Activated CD4-positive, alpha-beta T cell treated with anti-CD3 and anti-CD28 coated beads, Interleukin-2, amount 50 U/mL, for 1 hour (primary cell): ENCODE measurements around the gene ANKEF1.
A peak's percentile ranks its signal among the peaks of the same experiment; 100 is the strongest.

Source experiments
- DNase-seq: peaks from one replicate; pipeline ENCODE4 v3.0.0-alpha.2; 2020

Gene ANKEF1

DNA sequence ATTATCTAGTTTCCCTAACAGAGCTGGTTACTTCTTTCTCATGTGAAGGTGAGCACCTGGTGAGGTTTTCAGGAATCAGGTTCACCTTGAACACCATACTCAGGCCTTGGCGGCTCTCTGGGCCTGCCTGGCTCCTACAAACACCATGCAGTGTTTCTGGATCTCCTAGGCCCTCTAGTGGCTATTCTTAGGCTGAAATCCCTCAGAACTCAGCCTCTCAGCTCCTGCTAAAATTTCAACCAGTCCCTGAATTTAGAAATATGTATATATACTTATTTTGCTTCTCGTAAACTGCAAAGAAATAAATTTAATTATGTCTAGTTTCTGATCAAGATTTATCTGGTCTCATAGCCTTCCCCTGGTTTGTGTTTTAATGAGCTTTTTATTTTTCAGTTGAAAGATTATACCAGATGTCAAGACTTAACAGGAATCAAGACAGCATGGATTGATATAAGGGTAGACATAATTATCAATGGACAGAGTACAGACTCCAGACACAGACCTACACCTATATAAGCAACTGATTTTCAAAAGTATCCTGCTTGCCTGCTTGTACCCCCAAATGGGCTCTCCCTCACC, 55.9 kb downstream of the ANKEF1 start:
- DNase-seq: peak; percentile 6

DNA sequence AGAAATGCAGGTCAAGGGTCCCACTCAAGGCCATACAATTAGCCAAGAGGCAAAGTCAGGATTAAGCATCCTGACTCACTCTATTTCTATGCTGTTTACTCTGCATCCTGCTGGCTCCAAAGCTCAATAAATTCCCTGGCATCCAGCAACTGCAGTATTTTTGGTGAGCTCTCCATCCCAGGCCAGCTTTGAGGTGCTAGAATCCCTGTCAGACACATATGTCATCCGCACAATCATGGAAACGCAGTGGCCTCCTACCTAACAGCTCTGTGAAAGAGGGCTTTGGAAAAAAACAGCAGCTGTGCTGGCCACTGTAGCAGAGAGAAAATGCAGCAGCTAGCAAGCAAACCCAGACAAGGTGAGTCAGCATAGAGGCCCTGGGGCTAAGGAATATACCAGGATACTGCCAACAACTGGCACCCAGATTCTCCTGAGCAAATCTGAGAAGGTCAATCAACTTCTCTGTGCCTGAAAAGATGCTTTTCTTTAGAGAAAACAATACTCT, 58.4 kb downstream of the ANKEF1 start:
- no peak for DNase-seq

DNA sequence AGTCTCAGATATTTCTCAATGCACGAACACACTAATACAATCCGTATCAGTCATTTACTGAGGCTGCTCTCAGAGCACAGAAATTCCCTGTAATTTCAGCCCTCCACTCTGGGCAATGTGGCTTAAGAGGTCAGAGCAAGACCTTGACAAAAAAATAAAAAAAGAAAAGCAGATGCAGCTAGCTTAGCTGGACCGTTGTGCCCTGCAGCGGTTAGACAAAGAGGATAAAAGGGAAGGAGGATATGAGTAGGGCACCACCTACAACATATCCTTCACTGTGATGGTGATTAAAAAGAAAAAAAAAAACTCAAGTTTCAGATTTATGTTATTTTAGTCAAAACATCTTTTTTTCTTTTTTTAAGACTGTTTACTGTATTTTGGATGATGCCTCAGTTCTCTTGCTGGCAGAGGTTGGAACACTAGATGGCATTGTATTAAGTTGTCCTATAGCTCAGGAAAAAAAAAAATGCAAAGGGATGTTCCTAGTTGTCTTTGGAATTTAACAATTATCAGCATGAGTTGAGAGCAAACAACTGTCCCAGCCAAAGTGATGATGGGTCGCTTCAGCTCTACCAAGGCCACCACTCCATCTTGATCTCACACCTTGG, 59.9 kb downstream of the ANKEF1 start:
- DNase-seq: no peak

DNA sequence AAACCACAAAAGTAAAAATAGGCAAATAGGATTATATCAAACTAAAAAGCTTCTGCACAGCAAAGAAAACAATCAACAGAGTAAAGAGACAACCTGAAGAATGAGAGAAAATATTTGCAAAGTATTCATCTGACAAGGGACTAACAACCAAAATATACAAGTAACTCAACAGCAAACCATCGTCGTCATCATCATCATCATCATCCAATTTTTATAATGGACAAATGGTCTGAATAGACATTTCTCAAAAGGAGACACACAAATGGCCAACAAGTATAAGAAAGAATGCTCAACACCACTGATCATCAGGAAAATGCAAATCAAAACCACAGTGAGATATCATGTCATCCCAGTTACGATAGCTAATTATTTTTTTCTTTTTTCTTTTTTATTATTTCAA, 62.0 kb downstream of the ANKEF1 start:
- no peak for DNase-seq

DNA sequence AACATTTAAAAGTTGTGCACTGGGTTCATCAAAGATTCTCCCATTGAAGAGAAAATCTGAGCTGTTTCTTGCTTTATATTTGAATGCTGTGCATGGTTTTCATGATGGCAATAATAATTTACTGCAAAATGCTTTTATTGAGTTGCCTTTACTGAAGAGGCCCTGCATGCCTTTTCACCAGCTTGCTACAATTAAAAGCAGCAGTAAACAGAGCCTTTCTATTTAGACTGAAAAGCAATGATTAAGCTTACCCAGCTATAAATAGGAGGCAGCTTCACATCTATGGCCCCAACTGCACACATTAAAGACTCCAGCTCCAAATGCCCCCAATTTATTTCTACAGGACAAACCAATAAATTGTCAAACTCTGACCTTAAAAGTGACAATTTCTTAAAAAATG, 70.3 kb downstream of the ANKEF1 start:
- DNase-seq: no peak
